Activated CD4-positive, alpha-beta T cell treated with anti-CD3 and anti-CD28 coated beads for 36 hours (primary cell): ENCODE measurements around the gene TRMO. TPM values are rescaled to one million over a fixed set of nuclear protein-coding genes. Genes with fewer than 3 reads are reported as not detected.

ENCODE experiments used
- ATAC-seq: fragments of 200-7000 bp; cut with Tn5 transposase; one replicate; pipeline ENCODE4 v1.10.0; 2021; ENCODE audit warnings: mild to moderate bottlenecking, moderate library complexity
- CTCF ChIA-PET: fragments of 350-600 bp; sonication (Branson Sonifier 250); formaldehyde crosslinking; loops from one replicate; lab custom pipeline; 2021; ENCODE audit warnings: antibody characterized with exemption; lab: Charles Lee
- POLR2A ChIA-PET: fragments of 350-600 bp; sonication (Branson Sonifier 250); formaldehyde crosslinking; loops from one replicate; lab custom pipeline; 2021; ENCODE audit warnings: antibody characterized with exemption, inconsistent platforms; lab: Charles Lee
- DNase-seq: peaks from one replicate; pipeline ENCODE4 v3.0.0-alpha.2; 2020
- H3K27ac Mint-ChIP-seq: one replicate; pipeline ENCODE4 v1.8.0; 2021; ENCODE audit warnings: mixed read lengths
- H3K27me3 Mint-ChIP-seq: one replicate; pipeline ENCODE4 v1.8.0; 2021; ENCODE audit warnings: mixed read lengths
- H3K36me3 Mint-ChIP-seq: one replicate; pipeline ENCODE4 v1.8.0; 2021; ENCODE audit warnings: low read depth, mixed read lengths
- H3K4me1 Mint-ChIP-seq: one replicate; pipeline ENCODE4 v1.8.0; 2021; ENCODE audit warnings: mixed read lengths
- H3K4me3 Mint-ChIP-seq: one replicate; pipeline ENCODE4 v1.8.0; 2021; ENCODE audit warnings: mild to moderate bottlenecking, moderate library complexity, mixed read lengths
- H3K9me3 Mint-ChIP-seq: one replicate; pipeline ENCODE4 v1.8.0; 2021; ENCODE audit warnings: low read depth, mixed read lengths
- intact Hi-C, 2 experiments: fragments of 100-400 bp; cut with DNase I in 1 of 2; cut with micrococcal nuclease in 1 of 2; formaldehyde crosslinking; loops; one replicate each; pipeline versions ENCODE4 v1.14.2 to v1.15.1; 2022 to 2024; cut with DNase I, micrococcal nuclease
- total RNA-seq, 2 experiments: library from RNA; stranded (reverse); gene quantifications; one replicate each; pipeline ENCODE4 v1.2.3, GENCODE V29; 2021

TRMO gene
- total RNA-seq, 2 experiments from 2014 or later = 13.9 to 20.7 TPM

DNA sequence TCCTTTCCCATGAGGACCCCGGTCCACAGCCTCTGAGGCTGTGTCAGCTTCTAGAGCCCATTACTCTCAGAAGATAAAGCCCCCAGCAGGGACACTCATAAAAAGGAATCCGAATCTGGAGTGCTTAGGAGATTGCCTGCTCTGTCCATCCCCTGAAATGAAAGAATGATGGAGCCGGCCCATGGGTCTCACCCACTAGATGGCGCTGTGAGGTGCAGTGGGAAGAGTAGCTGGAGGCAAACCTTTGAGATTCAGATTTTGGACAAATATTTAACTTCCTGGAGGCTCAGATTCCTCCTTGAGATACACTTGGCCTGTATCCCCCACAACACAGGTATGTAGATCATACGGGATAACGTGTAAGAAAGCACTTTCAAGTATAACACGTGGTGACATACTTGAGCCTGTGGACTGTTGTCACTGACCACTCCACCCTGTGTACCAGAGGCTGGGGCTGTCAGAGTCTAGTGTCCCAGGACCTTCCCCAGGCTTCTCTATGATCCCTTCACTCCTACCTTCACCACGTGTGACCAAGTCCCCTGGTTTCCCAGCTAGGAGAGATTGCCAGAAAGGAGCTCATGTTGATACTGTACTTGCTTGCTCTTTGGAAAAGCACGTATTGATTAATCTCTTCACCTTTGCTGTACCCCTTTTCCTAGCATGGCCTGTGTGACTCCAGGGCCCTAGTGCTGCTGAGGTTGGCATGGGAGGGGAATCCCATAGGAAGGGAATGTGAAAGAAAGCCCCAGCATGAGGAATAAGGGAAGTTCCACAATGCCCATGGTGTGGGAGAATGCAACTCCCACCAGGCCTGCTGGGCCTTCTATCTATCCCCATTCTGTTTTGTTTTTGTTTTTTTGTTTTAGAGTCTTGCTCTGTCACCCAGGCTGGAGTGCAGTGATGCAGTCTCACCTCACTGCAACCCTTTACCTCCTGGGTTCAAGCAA is 32.1 kb downstream of the TRMO start:
- H3K36me3 Mint-ChIP-seq = peaks cover 2% of the 10 kb centered on the region
- H3K4me1 Mint-ChIP-seq = peaks cover 7% of the 10 kb centered on the region
- H3K9me3 Mint-ChIP-seq = no peaks in the 10 kb centered on the region
- H3K4me3 Mint-ChIP-seq = no peak overlapping the region
- peak; percentile 86 for DNase-seq
- ChIA-PET POLR2A (no interaction called here), CTCF (interaction anchor here (0.6 to 6.1 kb wide), 38 partner anchors 9 to 1491 kb away, joined by 3 to 113 read pairs (median 4); partner anchors contain the start of genes TBC1D2, TRMO and XPA)
- no peaks in the 10 kb centered on the region for H3K27me3 Mint-ChIP-seq
- H3K27ac Mint-ChIP-seq = no peak overlapping the region
- peak; percentile 75 for ATAC-seq
- intact Hi-C loops = no loop called here

DNA sequence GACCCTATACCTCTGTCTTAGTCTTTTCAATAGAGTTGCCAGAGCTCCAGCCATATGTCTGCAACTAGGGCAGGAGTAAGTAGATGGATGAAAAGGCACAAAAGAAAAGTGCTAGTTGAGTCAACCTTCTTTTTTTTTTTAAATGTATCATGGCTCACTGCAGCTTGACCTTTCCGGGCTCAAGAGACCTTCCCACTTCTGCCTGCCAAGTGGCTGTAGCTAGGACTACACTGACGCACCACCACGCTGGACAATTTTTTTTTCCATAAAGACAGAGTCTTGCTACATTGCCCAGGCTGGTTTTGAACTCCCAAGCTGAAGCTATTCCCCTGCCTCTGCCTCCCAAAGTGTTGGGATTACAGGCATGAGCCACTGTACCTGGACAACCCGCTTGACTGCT is 42.0 kb downstream of the TRMO start:
- no peaks in the 10 kb centered on the region for H3K27me3 Mint-ChIP-seq
- no peak overlapping the region for H3K4me3 Mint-ChIP-seq
- intact Hi-C loops = no loop called here
- H3K27ac Mint-ChIP-seq = no peak overlapping the region
- DNase-seq (no peak), ATAC-seq (no peak)
- H3K36me3 Mint-ChIP-seq = no peaks in the 10 kb centered on the region
- ChIA-PET CTCF (interaction anchor here (0.6 to 3.6 kb wide), 4 partner anchors 8 to 252 kb away, joined by 3 to 26 read pairs (median 4); no protein-coding TSS in a partner anchor), POLR2A (no interaction called here)
- H3K9me3 Mint-ChIP-seq = no peaks in the 10 kb centered on the region
- no peaks in the 10 kb centered on the region for H3K4me1 Mint-ChIP-seq

DNA sequence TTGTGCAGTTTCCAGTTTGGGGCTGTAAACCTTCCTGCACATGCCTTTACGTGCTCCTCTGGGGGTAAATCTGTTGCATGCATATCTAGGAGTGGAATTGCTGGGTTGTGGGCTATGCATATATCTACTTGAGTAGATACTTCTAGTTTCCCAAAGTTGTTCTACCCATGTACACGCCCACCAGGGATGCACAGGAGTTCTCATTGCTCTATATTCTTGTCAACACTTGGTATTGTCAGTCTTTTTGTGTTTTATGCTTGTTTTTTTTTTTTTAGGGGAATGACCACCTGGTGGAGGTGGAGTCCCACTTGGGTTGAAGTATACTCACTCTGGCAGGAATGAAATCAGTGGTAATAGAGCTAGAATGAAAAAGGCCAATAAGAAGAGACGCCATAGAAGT is 46.2 kb downstream of the TRMO start:
- Mint-ChIP-seq H3K36me3 (no peaks in the 10 kb centered on the region), H3K9me3 (no peaks in the 10 kb centered on the region), H3K4me1 (no peaks in the 10 kb centered on the region), H3K27ac (no peak overlapping the region), H3K4me3 (no peak overlapping the region), H3K27me3 (no peaks in the 10 kb centered on the region)
- ChIA-PET POLR2A (no interaction called here), CTCF (no interaction called here)
- intact Hi-C loops = no loop called here
- no peak for ATAC-seq
- DNase-seq = no peak

DNA sequence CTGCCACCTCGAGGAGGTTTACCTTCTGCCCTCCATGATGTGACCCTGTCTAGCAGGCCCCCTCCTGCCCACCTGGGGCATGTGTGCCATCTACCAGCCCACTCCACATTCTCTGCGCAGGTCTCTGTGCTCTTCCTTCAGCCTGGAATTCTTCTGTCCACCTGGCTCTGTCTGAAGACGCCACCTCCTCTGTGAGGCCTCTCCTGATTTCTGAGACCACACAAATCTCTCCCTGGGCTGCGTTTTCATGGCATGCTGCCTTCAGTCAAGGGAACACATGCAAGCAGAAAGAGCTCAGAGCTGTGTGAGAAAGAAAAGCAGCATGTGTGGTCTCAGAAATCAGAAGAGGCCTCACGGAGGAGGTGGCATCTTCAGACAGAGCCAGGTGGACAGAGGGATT is 47.2 kb downstream of the TRMO start:
- DNase-seq (no peak), ATAC-seq (no peak)
- intact Hi-C loops = no loop called here
- H3K27me3 Mint-ChIP-seq = peaks cover 3% of the 10 kb centered on the region
- H3K36me3 Mint-ChIP-seq = no peaks in the 10 kb centered on the region
- ChIA-PET CTCF (interaction anchor here (1.4 to 1.5 kb wide), 2 partner anchors 10 to 14 kb away, joined by 3 read pairs; no protein-coding TSS in a partner anchor), POLR2A (no interaction called here)
- no peaks in the 10 kb centered on the region for H3K4me1 Mint-ChIP-seq
- H3K4me3 Mint-ChIP-seq = no peak overlapping the region
- no peak overlapping the region for H3K27ac Mint-ChIP-seq
- H3K9me3 Mint-ChIP-seq = no peaks in the 10 kb centered on the region

GRCh38 chr9:97874624-97875023 is 47.7 kb downstream of the TRMO start:
- ChIA-PET POLR2A (no interaction called here), CTCF (interaction anchor here (1.4 to 1.5 kb wide), 3 partner anchors 10 to 16 kb away, joined by 3 to 6 read pairs (median 3); no protein-coding TSS in a partner anchor)
- Mint-ChIP-seq H3K36me3 (no peaks in the 10 kb centered on the region), H3K4me1 (no peaks in the 10 kb centered on the region), H3K27me3 (peaks cover 3% of the 10 kb centered on the region), H3K9me3 (no peaks in the 10 kb centered on the region), H3K27ac (no peak overlapping the region), H3K4me3 (no peak overlapping the region)
- DNase-seq (no peak), ATAC-seq (no peak)
- intact Hi-C loops = no loop called here

DNA sequence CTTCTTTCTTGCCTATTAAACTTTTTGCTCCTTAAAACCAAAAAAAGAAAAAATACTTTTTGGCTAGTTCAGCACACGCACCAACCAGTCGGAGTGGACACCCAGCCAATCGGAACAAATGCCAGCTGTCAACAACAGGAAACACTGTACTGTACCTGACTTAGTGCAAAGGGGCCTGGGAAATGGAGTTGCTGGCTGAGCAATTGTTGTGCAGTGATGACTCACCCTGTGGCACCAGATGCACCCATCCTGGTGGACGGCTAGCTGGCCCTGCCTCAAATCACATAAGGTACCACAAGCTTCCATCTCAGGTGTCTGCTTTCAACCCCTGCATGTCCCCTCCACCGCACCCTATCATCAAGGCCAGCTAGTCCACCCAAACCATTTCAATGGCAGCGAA is 48.4 kb downstream of the TRMO start:
- no peaks in the 10 kb centered on the region for H3K4me1 Mint-ChIP-seq
- intact Hi-C loops = no loop called here
- CTCF ChIA-PET = interaction anchor here (1.4 to 1.5 kb wide), 2 partner anchors 9 to 17 kb away, joined by 3 to 6 read pairs; no protein-coding TSS in a partner anchor

DNA sequence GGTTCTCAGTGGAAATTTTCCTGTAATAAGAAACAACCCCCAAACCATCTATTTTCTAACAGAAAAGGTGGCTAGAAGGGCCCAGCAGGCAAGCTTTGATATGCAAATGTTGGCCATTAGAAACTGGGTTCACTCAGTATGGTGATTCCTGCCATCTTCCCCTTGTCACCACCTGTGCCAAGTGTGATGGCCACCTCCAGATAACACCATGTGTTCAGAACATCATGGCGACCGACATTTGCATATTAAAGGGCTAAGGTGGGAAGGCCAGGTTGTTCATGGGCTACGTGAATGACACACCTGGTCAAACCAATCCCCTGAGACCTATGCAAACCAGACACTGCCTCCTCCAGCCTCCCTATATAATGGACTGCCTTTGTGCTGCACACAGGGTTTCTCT is 48.9 kb downstream of the TRMO start:
- intact Hi-C loops = no loop called here
- DNase-seq (no peak), ATAC-seq (no peak)

More for the DNA sequence above, 48.4 kb downstream of the TRMO start:
- Mint-ChIP-seq H3K36me3 (no peaks in the 10 kb centered on the region), H3K27ac (no peak overlapping the region), H3K27me3 (peaks cover 8% of the 10 kb centered on the region), H3K9me3 (no peaks in the 10 kb centered on the region), H3K4me3 (no peak overlapping the region)
- DNase-seq (no peak), ATAC-seq (peak; percentile 57)
- POLR2A ChIA-PET = no interaction called here

GRCh38 chr9:97868859-97869258 is 53.4 kb downstream of the TRMO start:
- Mint-ChIP-seq H3K4me1 (no peaks in the 10 kb centered on the region), H3K27me3 (peaks cover 20% of the 10 kb centered on the region), H3K9me3 (peaks cover 20% of the 10 kb centered on the region), H3K4me3 (no peak overlapping the region), H3K36me3 (no peaks in the 10 kb centered on the region), H3K27ac (no peak overlapping the region)
- ChIA-PET CTCF (no interaction called here), POLR2A (no interaction called here)
- no peak for DNase-seq
- intact Hi-C loops = no loop called here
- no peak for ATAC-seq

More for the DNA sequence above, 48.9 kb downstream of the TRMO start:
- Mint-ChIP-seq H3K9me3 (no peaks in the 10 kb centered on the region), H3K4me1 (no peaks in the 10 kb centered on the region), H3K27me3 (peaks cover 8% of the 10 kb centered on the region), H3K36me3 (no peaks in the 10 kb centered on the region), H3K4me3 (no peak overlapping the region), H3K27ac (no peak overlapping the region)
- ChIA-PET CTCF (interaction anchor here (1.5 kb wide), 1 partner anchor 17 kb away, joined by 6 read pairs; no protein-coding TSS in a partner anchor), POLR2A (no interaction called here)

- Mint-ChIP-seq H3K4me3 (no peak overlapping the region), H3K27me3 (peaks cover 30% of the 10 kb centered on the region), H3K4me1 (no peaks in the 10 kb centered on the region), H3K9me3 (peaks cover 20% of the 10 kb centered on the region), H3K36me3 (no peaks in the 10 kb centered on the region), H3K27ac (no peak overlapping the region)
- ATAC-seq = no peak
- CTCF ChIA-PET = interaction anchor here (1.1 to 1.6 kb wide), 2 partner anchors 16 to 24 kb away, joined by 4 read pairs; no protein-coding TSS in a partner anchor
- intact Hi-C loops = no loop called here
- no peak for DNase-seq
- POLR2A ChIA-PET = interaction anchor here (0.6 kb wide), 1 partner anchor 47 kb away, joined by 3 read pairs; no protein-coding TSS in a partner anchor
Measured at GRCh38 chr9:97866848-97867247, 55.5 kb downstream of the TRMO start.

GRCh38 chr9:97866300-97866699 is 56.0 kb downstream of the TRMO start:
- Mint-ChIP-seq H3K27ac (no peak overlapping the region), H3K4me1 (no peaks in the 10 kb centered on the region), H3K36me3 (no peaks in the 10 kb centered on the region), H3K27me3 (peaks cover 35% of the 10 kb centered on the region), H3K9me3 (peaks cover 20% of the 10 kb centered on the region), H3K4me3 (no peak overlapping the region)
- POLR2A ChIA-PET = interaction anchor here (0.6 kb wide), 1 partner anchor 46 kb away, joined by 3 read pairs; no protein-coding TSS in a partner anchor
- CTCF ChIA-PET = interaction anchor here (1.1 to 1.6 kb wide), 2 partner anchors 16 to 24 kb away, joined by 4 read pairs; no protein-coding TSS in a partner anchor
- DNase-seq (no peak), ATAC-seq (no peak)
- intact Hi-C loops = no loop called here

- ChIA-PET CTCF (interaction anchor here (1.2 to 2.7 kb wide), 3 partner anchors 10 to 31 kb away, joined by 3 to 11 read pairs (median 3); no protein-coding TSS in a partner anchor), POLR2A (no interaction called here)
- Mint-ChIP-seq H3K27me3 (peaks cover 47% of the 10 kb centered on the region), H3K9me3 (peaks cover 20% of the 10 kb centered on the region), H3K4me3 (no peak overlapping the region), H3K4me1 (no peaks in the 10 kb centered on the region), H3K27ac (no peak overlapping the region), H3K36me3 (no peaks in the 10 kb centered on the region)
- DNase-seq (no peak), ATAC-seq (no peak)
- intact Hi-C loops = no loop called here
Measured at GRCh38 chr9:97864396-97864795, 57.9 kb downstream of the TRMO start.
